Neural cell (in vitro differentiated cells): ENCODE data around the gene CASP1. TPM values are rescaled to one million over a fixed set of nuclear protein-coding genes. Genes with fewer than 3 reads are reported as not detected.

Source experiments
- H2AFZ ChIP-seq: fragments of 200-600, 300-800 bp; sonication (generic), shearing (Covaris generic); 2 replicates; pipeline ENCODE4 v1.6.0; 2014; ENCODE audit warnings: low read depth, mild to moderate bottlenecking, antibody characterized with exemption, low read length, moderate library complexity
- H3F3A ChIP-seq: fragments of 200-600 bp; shearing (Covaris generic); 2 replicates; pipeline ENCODE4 v1.6.1; 2016; ENCODE audit warnings: mild to moderate bottlenecking, moderate library complexity, mixed read lengths, antibody characterized with exemption, low read length; ENCODE audit not compliant: insufficient read depth, poor library complexity, severe bottlenecking
- H3K27ac ChIP-seq: fragments of 200-600, 300-800 bp; sonication (generic), shearing (Covaris generic); 2 replicates; pipeline ENCODE4 v1.5.1; 2014; ENCODE audit warnings: mild to moderate bottlenecking, low read length, moderate library complexity
- H3K27me3 ChIP-seq: fragments of 300-800, 200-600 bp; sonication (generic), shearing (Covaris generic); 2 replicates; pipeline ENCODE4 v1.6.0; 2014; ENCODE audit warnings: mild to moderate bottlenecking, low read depth, low read length, moderate library complexity; ENCODE audit not compliant: insufficient read depth
- H3K36me3 ChIP-seq: fragments of 300-800, 200-600 bp; sonication (generic), shearing (Covaris generic); 2 replicates; pipeline ENCODE4 v1.5.1; 2014; ENCODE audit warnings: mild to moderate bottlenecking, antibody characterized with exemption, low read length, moderate library complexity; ENCODE audit not compliant: insufficient read depth
- H3K4me2 ChIP-seq: fragments of 300-800, 200-600 bp; sonication (generic), shearing (Covaris generic); 2 replicates; pipeline ENCODE4 v1.6.0; 2014; ENCODE audit warnings: mild to moderate bottlenecking, low read length
- H3K4me3 ChIP-seq: fragments of 300-800, 200-600 bp; sonication (generic), shearing (Covaris generic); 2 replicates; pipeline ENCODE4 v1.5.1; 2014; ENCODE audit warnings: mild to moderate bottlenecking, low read length, moderate library complexity
- H3K79me2 ChIP-seq: fragments of 200-600 bp; shearing (Covaris generic); replicated peaks from 2 replicates; pipeline ENCODE4 v1.6.0; 2014; ENCODE audit warnings: mild to moderate bottlenecking, low read length, moderate library complexity; ENCODE audit not compliant: insufficient read depth
- H3K9ac ChIP-seq: fragments of 300-800, 200-600 bp; sonication (generic), shearing (Covaris generic); 2 replicates; pipeline ENCODE4 v1.6.1; 2016; ENCODE audit warnings: mild to moderate bottlenecking, low read length, mixed read lengths
- H3K9me2 ChIP-seq: fragments of 200-600 bp; shearing (Covaris generic); 2 replicates; pipeline ENCODE4 v1.6.1; 2016; ENCODE audit warnings: mild to moderate bottlenecking, low read length, mixed read lengths; ENCODE audit not compliant: insufficient read depth
- H3K9me3 ChIP-seq: fragments of 200-600, 300-800 bp; sonication (generic), shearing (Covaris generic); 2 replicates; pipeline ENCODE4 v1.6.1; 2016; ENCODE audit warnings: mild to moderate bottlenecking, mixed run types, low read length, moderate library complexity, mixed read lengths
- H4K20me1 ChIP-seq: fragments of 200-600 bp; shearing (Covaris generic); 2 replicates; pipeline ENCODE4 v1.6.1; 2016; ENCODE audit warnings: mild to moderate bottlenecking, mixed run types; ENCODE audit not compliant: insufficient read depth
- CTCF ChIP-seq: fragments of 450-650 bp; IDR thresholded peaks from 2 replicates; pipeline ENCODE4 v1.5.1; 2014; ENCODE audit warnings: antibody characterized with exemption, mild to moderate bottlenecking, moderate library complexity; ENCODE audit not compliant: poor library complexity, severe bottlenecking
- EP300 ChIP-seq: fragments of 450-650 bp; conservative IDR thresholded peaks from 2 replicates; pipeline ENCODE4 v1.6.1; 2014; ENCODE audit warnings: antibody characterized with exemption, mild to moderate bottlenecking, moderate library complexity; ENCODE audit not compliant: poor library complexity, severe bottlenecking
- EZH2 ChIP-seq: fragments of 200-600, 300-800 bp; shearing (Covaris generic), sonication (generic); IDR thresholded peaks from 2 replicates; pipeline ENCODE4 v1.6.1; 2014; ENCODE audit warnings: antibody characterized with exemption, low read length, borderline replicate concordance, mild to moderate bottlenecking; ENCODE audit not compliant: insufficient read depth, poor library complexity, severe bottlenecking
- MXI1 ChIP-seq: fragments of 450-650 bp; conservative IDR thresholded peaks from 2 replicates; pipeline ENCODE4 v1.6.1; 2014; ENCODE audit warnings: antibody characterized with exemption, mild to moderate bottlenecking; ENCODE audit not compliant: poor library complexity, severe bottlenecking
- POLR2AphosphoS5 ChIP-seq: IDR thresholded peaks from 2 replicates; pipeline ENCODE4 v1.6.1; 2012
- RAD21 ChIP-seq: fragments of 450-650 bp; conservative IDR thresholded peaks from 2 replicates; pipeline ENCODE4 v1.6.1; 2014; ENCODE audit warnings: antibody characterized with exemption, mild to moderate bottlenecking, moderate library complexity
- SMC3 ChIP-seq: fragments of 450-650 bp; conservative IDR thresholded peaks from 2 replicates; pipeline ENCODE4 v1.6.1; 2014; ENCODE audit warnings: antibody characterized with exemption, mild to moderate bottlenecking, moderate library complexity; ENCODE audit not compliant: poor library complexity
- TAF1 ChIP-seq: IDR thresholded peaks from 2 replicates; pipeline ENCODE4 v1.6.1; 2012; ENCODE audit warnings: low read depth
- polyA plus RNA-seq: library from polyadenylated mRNA; depleted of rRNA; stranded (reverse); fragments of >200 nt; gene quantifications from 2 replicates; pipeline ENCODE4 v1.2.3, GENCODE V29; 2014
- TF ChIP-seq, protein P1 (sequence below): IDR thresholded peaks from 2 replicates; pipeline ENCODE4 v1.6.1; 2012; ENCODE audit warnings: borderline replicate concordance

Gene CASP1
- polyA plus RNA-seq, 1 donor from 2014 or later = not detected

GRCh38 chr11:105027678-105028077 is 7.3 kb downstream of the CASP1 start:
- Histone ChIP-seq H3K9me3 (no peaks in the 10 kb centered on the region), H3F3A (no peaks in the 10 kb centered on the region), H3K9me2 (no peaks in the 10 kb centered on the region), H3K79me2 (no peaks in the 10 kb centered on the region), H3K27ac (no peak overlapping the region), H3K4me3 (no peak overlapping the region), H3K4me2 (no peak overlapping the region), H3K36me3 (no peaks in the 10 kb centered on the region), H2AFZ (no peak overlapping the region), H3K9ac (no peak overlapping the region), H4K20me1 (no peaks in the 10 kb centered on the region), H3K27me3 (no peaks in the 10 kb centered on the region)
- TF ChIP-seq SMC3 (no peak), EZH2 (no peak), RAD21 (no peak), EP300 (no peak), TAF1 (no peak), POLR2AphosphoS5 (no peak), MXI1 (no peak), CTCF (no peak)
- TF ChIP-seq, protein P1, sequence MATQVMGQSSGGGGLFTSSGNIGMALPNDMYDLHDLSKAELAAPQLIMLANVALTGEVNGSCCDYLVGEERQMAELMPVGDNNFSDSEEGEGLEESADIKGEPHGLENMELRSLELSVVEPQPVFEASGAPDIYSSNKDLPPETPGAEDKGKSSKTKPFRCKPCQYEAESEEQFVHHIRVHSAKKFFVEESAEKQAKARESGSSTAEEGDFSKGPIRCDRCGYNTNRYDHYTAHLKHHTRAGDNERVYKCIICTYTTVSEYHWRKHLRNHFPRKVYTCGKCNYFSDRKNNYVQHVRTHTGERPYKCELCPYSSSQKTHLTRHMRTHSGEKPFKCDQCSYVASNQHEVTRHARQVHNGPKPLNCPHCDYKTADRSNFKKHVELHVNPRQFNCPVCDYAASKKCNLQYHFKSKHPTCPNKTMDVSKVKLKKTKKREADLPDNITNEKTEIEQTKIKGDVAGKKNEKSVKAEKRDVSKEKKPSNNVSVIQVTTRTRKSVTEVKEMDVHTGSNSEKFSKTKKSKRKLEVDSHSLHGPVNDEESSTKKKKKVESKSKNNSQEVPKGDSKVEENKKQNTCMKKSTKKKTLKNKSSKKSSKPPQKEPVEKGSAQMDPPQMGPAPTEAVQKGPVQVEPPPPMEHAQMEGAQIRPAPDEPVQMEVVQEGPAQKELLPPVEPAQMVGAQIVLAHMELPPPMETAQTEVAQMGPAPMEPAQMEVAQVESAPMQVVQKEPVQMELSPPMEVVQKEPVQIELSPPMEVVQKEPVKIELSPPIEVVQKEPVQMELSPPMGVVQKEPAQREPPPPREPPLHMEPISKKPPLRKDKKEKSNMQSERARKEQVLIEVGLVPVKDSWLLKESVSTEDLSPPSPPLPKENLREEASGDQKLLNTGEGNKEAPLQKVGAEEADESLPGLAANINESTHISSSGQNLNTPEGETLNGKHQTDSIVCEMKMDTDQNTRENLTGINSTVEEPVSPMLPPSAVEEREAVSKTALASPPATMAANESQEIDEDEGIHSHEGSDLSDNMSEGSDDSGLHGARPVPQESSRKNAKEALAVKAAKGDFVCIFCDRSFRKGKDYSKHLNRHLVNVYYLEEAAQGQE = no peak

- TF ChIP-seq POLR2AphosphoS5 (no peak), TAF1 (no peak), EZH2 (no peak), RAD21 (no peak), MXI1 (no peak), EP300 (no peak), SMC3 (no peak), CTCF (no peak)
- TF ChIP-seq, protein P1 = no peak
- no peak overlapping the region for H3K9ac ChIP-seq
- no peaks in the 10 kb centered on the region for H3K79me2 ChIP-seq
- no peaks in the 10 kb centered on the region for H3K9me2 ChIP-seq
- H3K27ac ChIP-seq = no peak overlapping the region
- no peaks in the 10 kb centered on the region for H3K27me3 ChIP-seq
- no peaks in the 10 kb centered on the region for H3K9me3 ChIP-seq
- no peaks in the 10 kb centered on the region for H4K20me1 ChIP-seq
- no peaks in the 10 kb centered on the region for H3K36me3 ChIP-seq
- no peak overlapping the region for H3K4me2 ChIP-seq
- no peaks in the 10 kb centered on the region for H3F3A ChIP-seq
- no peak overlapping the region for H3K4me3 ChIP-seq
- no peak overlapping the region for H2AFZ ChIP-seq
Observed at GRCh38 chr11:105024394-105024793, 10.6 kb downstream of the CASP1 start.
